OCI-LY1 (cell line): ENCODE data around the gene OXLD1.

Experiments used
- H2AFZ ChIP-seq: fragments of 200-600 bp; sonication (generic), shearing (Covaris generic); 2 replicates; pipeline ENCODE4 v1.6.0; 2014; ENCODE audit warnings: antibody characterized with exemption, mild to moderate bottlenecking, low read length
- H3F3A ChIP-seq: fragments of 200-600 bp; sonication (generic), shearing (Covaris generic); 2 replicates; pipeline ENCODE4 v1.6.0; 2014; ENCODE audit warnings: mild to moderate bottlenecking, antibody characterized with exemption, low read length, moderate library complexity; ENCODE audit not compliant: insufficient read depth
- H3K27ac ChIP-seq: fragments of 200-600 bp; sonication (generic); 2 replicates; pipeline ENCODE4 v1.5.1; 2014; ENCODE audit warnings: low read length, mixed run types, mild to moderate bottlenecking, low read depth; ENCODE audit not compliant: poor library complexity, severe bottlenecking
- H3K27me3 ChIP-seq: fragments of 200-600 bp; sonication (generic); 2 replicates; pipeline ENCODE4 v1.6.0; 2014; ENCODE audit warnings: antibody characterized with exemption, mild to moderate bottlenecking, low read length, moderate library complexity; ENCODE audit not compliant: insufficient read depth
- H3K36me3 ChIP-seq: fragments of 200-600 bp; sonication (generic); 2 replicates; pipeline ENCODE4 v1.6.1; 2014; ENCODE audit warnings: mild to moderate bottlenecking, antibody characterized with exemption, low read length, moderate library complexity, mixed read lengths; ENCODE audit not compliant: insufficient read depth
- H3K4me1 ChIP-seq: fragments of 200-600 bp; sonication (generic); 2 replicates; pipeline ENCODE4 v1.5.1; 2014; ENCODE audit warnings: mild to moderate bottlenecking, low read length, moderate library complexity; ENCODE audit not compliant: insufficient read depth, severe bottlenecking
- H3K4me2 ChIP-seq: fragments of 200-600 bp; sonication (generic), shearing (Covaris generic); 2 replicates; pipeline ENCODE4 v1.6.1; 2014; ENCODE audit warnings: low read length
- H3K4me3 ChIP-seq: fragments of 200-600 bp; sonication (generic); 2 replicates; pipeline ENCODE4 v1.5.1; 2014; ENCODE audit warnings: low read length, low read depth, mild to moderate bottlenecking, mixed read lengths; ENCODE audit not compliant: poor library complexity, severe bottlenecking
- H3K79me2 ChIP-seq: fragments of 200-600 bp; shearing (Covaris generic); 2 replicates; pipeline ENCODE4 v1.6.1; 2016; ENCODE audit warnings: mixed run types, low read length, mixed read lengths; ENCODE audit not compliant: insufficient read depth
- H3K9ac ChIP-seq: fragments of 200-600 bp; sonication (generic), shearing (Covaris generic); 2 replicates; pipeline ENCODE4 v1.6.1; 2014; ENCODE audit warnings: mild to moderate bottlenecking, low read length, mixed read lengths
- H3K9me2 ChIP-seq: fragments of 200-600 bp; sonication (generic), shearing (Covaris generic); 2 replicates; pipeline ENCODE4 v1.6.1; 2014; ENCODE audit warnings: low read depth, mild to moderate bottlenecking, low read length, mixed read lengths
- H3K9me3 ChIP-seq: fragments of 200-600 bp; shearing (Covaris generic); 2 replicates; pipeline ENCODE4 v1.6.1; 2014; ENCODE audit warnings: low read length, mixed read lengths
- H4K20me1 ChIP-seq: fragments of 200-600 bp; sonication (generic), shearing (Covaris generic); 2 replicates; pipeline ENCODE4 v1.6.0; 2016; ENCODE audit warnings: mild to moderate bottlenecking, low read length; ENCODE audit not compliant: insufficient read depth
- CTCF ChIP-seq: fragments of 200-600 bp; sonication (generic), shearing (Covaris generic); IDR thresholded peaks from 2 replicates; pipeline ENCODE4 v1.5.1; 2017; ENCODE audit warnings: mild to moderate bottlenecking, antibody characterized with exemption, low read length, moderate library complexity, mixed read lengths
- EZH2 ChIP-seq: fragments of 200-600 bp; sonication (generic), shearing (Covaris generic); IDR thresholded peaks from 2 replicates; pipeline ENCODE4 v1.8.0; 2017; ENCODE audit warnings: borderline replicate concordance, mixed run types, mild to moderate bottlenecking, antibody characterized with exemption, low read length, moderate library complexity, mixed read lengths

Gene OXLD1

GRCh38 chr17:81672504-81672903 is 6.1 kb upstream of the OXLD1 start:
- peaks cover 76% of the 10 kb centered on the region for H3K36me3 ChIP-seq

GRCh38 chr17:81667754-81668153 is 1.3 kb upstream of the OXLD1 start:
- H3K9ac ChIP-seq, result peak overlapping the region; percentile 49; the same call in 1 of the 2 replicates
- H3K9me2 ChIP-seq, result no peaks in the 10 kb centered on the region
- H2AFZ ChIP-seq, result no peak overlapping the region
- peaks cover 24% of the 10 kb centered on the region for H3K4me1 ChIP-seq
- no peaks in the 10 kb centered on the region for H4K20me1 ChIP-seq
- H3K36me3 ChIP-seq, result peaks cover 64% of the 10 kb centered on the region
- peak overlapping the region; percentile 82 for H3K4me3 ChIP-seq
- H3K79me2 ChIP-seq, result no peaks in the 10 kb centered on the region; the same call in 1 of the 2 replicates
- no peaks in the 10 kb centered on the region for H3F3A ChIP-seq
- TF ChIP-seq EZH2 (no peak), CTCF (peak; percentile 58)
- H3K27ac ChIP-seq, result peak overlapping the region; percentile 38
- H3K27me3 ChIP-seq, result no peaks in the 10 kb centered on the region
- no peaks in the 10 kb centered on the region for H3K9me3 ChIP-seq
- H3K4me2 ChIP-seq, result peak overlapping the region; percentile 93

More at GRCh38 chr17:81672504-81672903, 6.1 kb upstream of the OXLD1 start:
- no peaks in the 10 kb centered on the region for H3K79me2 ChIP-seq
- H3K27me3 ChIP-seq, result no peaks in the 10 kb centered on the region
- H3K4me1 ChIP-seq, result peaks cover 12% of the 10 kb centered on the region
- peaks cover 4% of the 10 kb centered on the region; the same call in 1 of the 2 replicates for H3F3A ChIP-seq
- no peak overlapping the region for H3K4me3 ChIP-seq
- no peak overlapping the region for H3K27ac ChIP-seq
- H3K4me2 ChIP-seq, result no peak overlapping the region
- no peak overlapping the region for H3K9ac ChIP-seq
- H3K9me2 ChIP-seq, result no peaks in the 10 kb centered on the region
- no peaks in the 10 kb centered on the region for H3K9me3 ChIP-seq
- no peaks in the 10 kb centered on the region for H4K20me1 ChIP-seq
- no peak overlapping the region for H2AFZ ChIP-seq
- TF ChIP-seq CTCF (no peak), EZH2 (no peak)

GRCh38 chr17:81666092-81666341 is 388 bp downstream of the OXLD1 start:
- peak overlapping the region; percentile 29 for H3K27ac ChIP-seq
- peaks cover 46% of the 10 kb centered on the region for H3K36me3 ChIP-seq
- TF ChIP-seq CTCF (no peak), EZH2 (no peak)
- no peaks in the 10 kb centered on the region for H3K9me2 ChIP-seq
- H3K27me3 ChIP-seq, result no peaks in the 10 kb centered on the region
- peak overlapping the region; percentile 94 for H3K9ac ChIP-seq
- H3K79me2 ChIP-seq, result no peaks in the 10 kb centered on the region; the same call in 1 of the 2 replicates
- H2AFZ ChIP-seq, result no peak overlapping the region
- peak overlapping the region; percentile 85 for H3K4me2 ChIP-seq
- H3K9me3 ChIP-seq, result no peaks in the 10 kb centered on the region
- H3K4me1 ChIP-seq, result peaks cover 24% of the 10 kb centered on the region
- no peaks in the 10 kb centered on the region for H3F3A ChIP-seq
- peak overlapping the region; percentile 82 for H3K4me3 ChIP-seq
- no peaks in the 10 kb centered on the region for H4K20me1 ChIP-seq
